Nephron progenitor cell (in vitro differentiated cells): Measurements from ENCODE around the gene XPO6.

ENCODE experiments used
- DNase-seq: peaks from one replicate; pipeline ENCODE4 v3.0.0; 2021
- H3K27ac Mint-ChIP-seq: 2 replicates; pipeline ENCODE4 v1.8.0; 2021; ENCODE audit warnings: mild to moderate bottlenecking, moderate library complexity, mixed read lengths
- H3K27me3 Mint-ChIP-seq: 2 replicates; pipeline ENCODE4 v1.8.0; 2021; ENCODE audit warnings: mild to moderate bottlenecking, low read depth, mixed read lengths; ENCODE audit not compliant: poor library complexity
- H3K36me3 Mint-ChIP-seq: 2 replicates; pipeline ENCODE4 v1.8.0; 2021; ENCODE audit warnings: low read depth, mixed read lengths
- H3K4me1 Mint-ChIP-seq: 2 replicates; pipeline ENCODE4 v1.8.0; 2021; ENCODE audit warnings: mixed read lengths
- H3K4me3 Mint-ChIP-seq: 2 replicates; pipeline ENCODE4 v1.8.0; 2021; ENCODE audit warnings: mild to moderate bottlenecking, moderate library complexity, mixed read lengths
- H3K9me3 Mint-ChIP-seq: 2 replicates; pipeline ENCODE4 v1.8.0; 2021; ENCODE audit warnings: mild to moderate bottlenecking, moderate library complexity, mixed read lengths
- CTCF ChIP-seq: fragments of 200-600 bp; sonication (generic); IDR thresholded peaks from 2 replicates; pipeline ENCODE4 v1.5.0; 2021; ENCODE audit warnings: antibody characterized with exemption

XPO6 gene

DNA sequence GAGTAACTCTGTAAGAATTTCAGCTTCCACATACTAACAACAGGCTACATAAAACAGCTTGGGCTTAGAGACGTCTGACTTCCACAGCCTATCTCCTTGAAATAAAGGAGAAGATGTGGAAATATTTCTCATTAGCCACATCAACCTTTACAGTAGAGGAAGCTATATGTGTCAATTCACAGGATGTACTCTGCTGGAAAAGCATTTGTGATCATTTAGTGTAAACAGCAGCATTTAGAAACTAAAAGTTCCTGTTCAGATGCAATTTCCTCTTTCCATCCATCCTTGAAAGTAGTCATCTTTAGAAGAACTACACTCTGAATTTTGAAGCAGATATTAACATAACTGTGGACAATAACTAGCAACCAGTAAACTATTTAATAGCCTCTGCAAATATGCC is 46.2 kb downstream of the XPO6 start:
- Mint-ChIP-seq H3K4me1 (peaks cover 24% of the 10 kb centered on the region), H3K27me3 (no peaks in the 10 kb centered on the region), H3K4me3 (no peak overlapping the region), H3K27ac (no peak overlapping the region), H3K9me3 (no peaks in the 10 kb centered on the region), H3K36me3 (peaks cover 32% of the 10 kb centered on the region)
- no peak for DNase-seq
- TF ChIP-seq CTCF: no peak

- peaks cover 32% of the 10 kb centered on the region for H3K4me1 Mint-ChIP-seq
- H3K9me3 Mint-ChIP-seq: no peaks in the 10 kb centered on the region
- no peaks in the 10 kb centered on the region for H3K27me3 Mint-ChIP-seq
- H3K36me3 Mint-ChIP-seq: peaks cover 36% of the 10 kb centered on the region
- no peak for TF ChIP-seq CTCF
- no peak overlapping the region for H3K4me3 Mint-ChIP-seq
- no peak for DNase-seq
- H3K27ac Mint-ChIP-seq: peak overlapping the region; percentile 57
These were observed 47.6 kb downstream of the XPO6 start for GRCh38 chr16:28164140-28164539.

GRCh38 chr16:28163699-28164098 is 48.1 kb downstream of the XPO6 start:
- Mint-ChIP-seq H3K27me3 (no peaks in the 10 kb centered on the region), H3K27ac (peak overlapping the region; percentile 57), H3K9me3 (no peaks in the 10 kb centered on the region), H3K4me3 (no peak overlapping the region), H3K4me1 (peaks cover 37% of the 10 kb centered on the region), H3K36me3 (peaks cover 36% of the 10 kb centered on the region)
- TF ChIP-seq CTCF: no peak
- DNase-seq: no peak

- Mint-ChIP-seq H3K27me3 (no peaks in the 10 kb centered on the region), H3K27ac (no peak overlapping the region), H3K4me3 (no peak overlapping the region), H3K36me3 (peaks cover 44% of the 10 kb centered on the region), H3K9me3 (no peaks in the 10 kb centered on the region), H3K4me1 (peaks cover 48% of the 10 kb centered on the region)
- no peak for TF ChIP-seq CTCF
- DNase-seq: no peak
These were observed 49.4 kb downstream of the XPO6 start for GRCh38 chr16:28162326-28162877.

DNA sequence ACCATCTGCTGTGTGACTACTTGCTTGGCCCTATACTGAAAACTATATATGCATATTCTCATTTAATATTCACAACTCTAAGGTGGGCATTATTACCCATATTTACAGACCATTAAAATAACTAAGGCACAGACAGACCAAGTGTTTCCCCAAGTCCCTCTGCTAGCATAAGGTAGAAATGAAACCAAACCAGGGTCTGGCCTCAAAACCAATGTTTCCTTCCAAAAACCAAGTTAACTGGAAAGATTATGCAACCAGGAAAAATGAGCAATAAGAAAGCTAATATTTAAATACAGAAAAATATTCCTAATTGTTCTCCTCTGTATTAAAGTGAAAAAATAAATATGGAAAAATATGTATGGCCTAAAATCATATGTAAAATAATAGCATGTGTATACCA is 50.1 kb downstream of the XPO6 start:
- Mint-ChIP-seq H3K4me1 (peaks cover 53% of the 10 kb centered on the region), H3K4me3 (no peak overlapping the region), H3K27ac (no peak overlapping the region), H3K36me3 (peaks cover 41% of the 10 kb centered on the region), H3K9me3 (no peaks in the 10 kb centered on the region), H3K27me3 (no peaks in the 10 kb centered on the region)
- no peak for TF ChIP-seq CTCF
- DNase-seq: no peak

GRCh38 chr16:28158136-28158535 is 53.6 kb downstream of the XPO6 start:
- Mint-ChIP-seq H3K4me3 (no peak overlapping the region), H3K4me1 (peaks cover 78% of the 10 kb centered on the region), H3K27me3 (no peaks in the 10 kb centered on the region)

More at GRCh38 chr16:28158136-28158535, 53.6 kb downstream of the XPO6 start:
- TF ChIP-seq CTCF: no peak
- no peaks in the 10 kb centered on the region for H3K9me3 Mint-ChIP-seq
- peak overlapping the region; percentile 74 for H3K27ac Mint-ChIP-seq
- no peak for DNase-seq
- H3K36me3 Mint-ChIP-seq: peaks cover 37% of the 10 kb centered on the region
